CD4-positive, alpha-beta T cell (primary cell): ENCODE measurements around the gene TLR9. TPM values are rescaled to one million over a fixed set of nuclear protein-coding genes. Genes with fewer than 3 reads are reported as not detected.

Source experiments
- ATAC-seq: fragments of 200-7000 bp; cut with Tn5 transposase; one replicate; pipeline ENCODE4 v1.10.0; 2022; ENCODE audit warnings: mild to moderate bottlenecking; ENCODE audit not compliant: poor library complexity
- CTCF ChIA-PET: fragments of 350-600 bp; sonication (Branson Sonifier 250); formaldehyde crosslinking; loops from one replicate; lab custom pipeline; 2021; ENCODE audit warnings: antibody characterized with exemption, inconsistent platforms; lab: Charles Lee
- POLR2A ChIA-PET: fragments of 350-600 bp; sonication (Branson Sonifier 250); formaldehyde crosslinking; loops from one replicate; lab custom pipeline; 2021; ENCODE audit warnings: antibody characterized with exemption, inconsistent platforms; lab: Charles Lee
- DNase-seq, 14 experiments: peaks; one replicate each; pipeline ENCODE4 v3.0.0-alpha.2; 2013 to 2020; ENCODE audit warnings: mixed read lengths in 2 of 14
- H3K27ac ChIP-seq, 2 donors: one replicate each; pipeline versions ENCODE4 v1.5.1 to v1.7.0; 2013; ENCODE audit warnings: low read length in 2 of 2, low read depth in 1 of 2, mild to moderate bottlenecking in 1 of 2
- H3K27me3 ChIP-seq, 2 experiments: 1 replicate in 1 of 2; 2 replicates in 1 of 2; pipeline versions ENCODE4 v1.6.1 to v1.7.0; 2013; ENCODE audit warnings: low read length in 2 of 2, control low read depth in 1 of 2, mild to moderate bottlenecking in 1 of 2, moderate library complexity in 1 of 2; ENCODE audit not compliant: insufficient read depth in 2 of 2, control insufficient read depth in 1 of 2
- H3K36me3 ChIP-seq: one replicate; pipeline ENCODE4 v1.6.1; 2013; ENCODE audit warnings: low read length, control low read depth; ENCODE audit not compliant: insufficient read depth
- H3K4me1 ChIP-seq: one replicate; pipeline ENCODE4 v1.6.1; 2013; ENCODE audit warnings: low read length, control low read depth; ENCODE audit not compliant: insufficient read depth
- H3K4me3 ChIP-seq: one replicate; pipeline ENCODE4 v1.5.1; 2013; ENCODE audit warnings: mild to moderate bottlenecking, low read length, moderate library complexity
- H3K9me3 ChIP-seq, 2 experiments: 1 replicate in 1 of 2; 2 replicates in 1 of 2; pipeline versions ENCODE4 v1.6.1 to v1.7.0; 2013; ENCODE audit warnings: low read length in 2 of 2, mild to moderate bottlenecking in 2 of 2, control low read depth in 1 of 2, moderate library complexity in 1 of 2; ENCODE audit not compliant: control insufficient read depth in 1 of 2, insufficient read depth in 1 of 2
- H3K27ac Mint-ChIP-seq: one replicate; pipeline ENCODE4 v1.8.0; 2020; ENCODE audit warnings: mixed read lengths
- H3K27me3 Mint-ChIP-seq: one replicate; pipeline ENCODE4 v1.8.0; 2021; ENCODE audit warnings: mixed read lengths
- H3K36me3 Mint-ChIP-seq: one replicate; pipeline ENCODE4 v1.8.0; 2021; ENCODE audit warnings: low read depth, mixed read lengths
- H3K4me1 Mint-ChIP-seq: one replicate; pipeline ENCODE4 v1.8.0; 2021; ENCODE audit warnings: low read depth, mixed read lengths
- H3K4me3 Mint-ChIP-seq: one replicate; pipeline ENCODE4 v1.8.0; 2020; ENCODE audit warnings: mild to moderate bottlenecking, mixed read lengths
- H3K9me3 Mint-ChIP-seq: one replicate; pipeline ENCODE4 v1.8.0; 2020; ENCODE audit warnings: mixed read lengths
- intact Hi-C, 2 experiments: fragments of 100-400 bp; cut with DNase I in 1 of 2; cut with micrococcal nuclease in 1 of 2; formaldehyde crosslinking; loops; one replicate each; pipeline versions ENCODE4 v1.15.1 to v1.9.0; 2023 to 2025; cut with DNase I, micrococcal nuclease
- total RNA-seq, 174 experiments: library from RNA in 2 of 174; stranded (reverse) in 2 of 174; gene quantifications; one replicate each; pipeline ENCODE4 v1.2.3 and lab custom pipeline; 2021 to 2026
- TF ChIP-seq, protein P1 (sequence below): fragments of 200-600 bp; IDR thresholded peaks from one replicate; pipeline ENCODE4 v1.8.0; 2022; ENCODE audit warnings: antibody characterized with exemption, mild to moderate bottlenecking

Gene TLR9
- total RNA-seq, 2 experiments from 2014 or later = 0.08 to 0.17 TPM

DNA sequence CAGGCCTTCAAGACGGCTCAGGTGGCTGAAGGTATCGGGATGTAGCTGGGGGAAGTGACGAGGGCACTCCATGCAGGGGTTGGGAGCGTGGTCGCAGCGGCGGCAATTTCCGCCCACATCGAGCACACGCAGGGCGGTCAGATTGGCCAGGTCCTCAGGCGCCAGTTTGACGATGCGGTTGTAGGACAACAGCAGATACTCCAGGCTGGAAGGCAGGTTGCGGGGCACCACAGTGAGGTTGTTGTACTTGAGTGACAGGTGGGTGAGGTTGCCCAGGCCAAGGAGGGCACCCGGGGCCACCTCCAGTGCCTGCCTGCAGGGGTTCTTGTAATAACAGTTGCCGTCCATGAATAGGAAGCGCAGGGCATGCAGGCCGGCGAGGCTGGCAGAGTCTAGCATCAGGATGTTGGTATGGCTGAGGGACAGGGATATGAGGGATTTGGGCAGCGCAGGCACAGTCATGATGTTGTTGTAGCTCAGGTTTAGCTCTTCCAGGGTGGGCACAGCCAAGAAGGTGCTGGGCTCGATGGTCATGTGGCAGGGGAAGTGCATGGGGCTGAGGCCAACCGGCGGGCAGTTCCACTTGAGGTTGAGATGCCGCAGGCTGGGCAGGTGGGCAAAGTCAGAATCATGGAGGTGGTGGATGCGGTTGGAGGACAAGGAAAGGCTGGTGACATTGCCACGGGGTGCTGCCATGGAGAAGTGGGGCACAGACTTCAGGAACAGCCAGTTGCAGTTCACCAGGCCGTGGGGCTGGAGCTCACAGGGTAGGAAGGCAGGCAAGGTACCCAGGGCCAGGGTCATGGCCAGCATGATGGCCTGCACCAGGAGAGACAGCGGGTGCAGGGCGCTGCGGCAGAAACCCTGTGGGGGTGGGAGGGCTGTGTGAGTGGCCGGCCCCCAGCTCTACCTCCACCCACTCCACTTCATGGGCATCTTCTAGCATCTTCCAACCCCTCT is 1.7 kb downstream of the TLR9 start:
- Mint-ChIP-seq H3K4me3 (peak overlapping the region; percentile 45), H3K9me3 (no peaks in the 10 kb centered on the region), H3K4me1 (peaks cover 82% of the 10 kb centered on the region), H3K27ac (peak overlapping the region; percentile 73), H3K36me3 (peaks cover 18% of the 10 kb centered on the region), H3K27me3 (no peaks in the 10 kb centered on the region)
- ChIA-PET POLR2A (interaction anchor here (0.6 to 8.6 kb wide), 7 partner anchors 8 to 115 kb away, joined by 3 to 74 read pairs (median 13); partner anchors contain the start of gene TWF2), CTCF (interaction anchor here (1.2 to 1.3 kb wide), 2 partner anchors 7 to 115 kb away, joined by 4 read pairs; no protein-coding TSS in a partner anchor)
- Histone ChIP-seq H3K9me3 (no peaks in the 10 kb centered on the region), H3K27me3 (no peaks in the 10 kb centered on the region), H3K4me3 (no peak overlapping the region), H3K36me3 (peaks cover 12% of the 10 kb centered on the region), H3K27ac (no peak overlapping the region), H3K4me1 (peaks cover 91% of the 10 kb centered on the region)
- TF ChIP-seq, protein P1, sequence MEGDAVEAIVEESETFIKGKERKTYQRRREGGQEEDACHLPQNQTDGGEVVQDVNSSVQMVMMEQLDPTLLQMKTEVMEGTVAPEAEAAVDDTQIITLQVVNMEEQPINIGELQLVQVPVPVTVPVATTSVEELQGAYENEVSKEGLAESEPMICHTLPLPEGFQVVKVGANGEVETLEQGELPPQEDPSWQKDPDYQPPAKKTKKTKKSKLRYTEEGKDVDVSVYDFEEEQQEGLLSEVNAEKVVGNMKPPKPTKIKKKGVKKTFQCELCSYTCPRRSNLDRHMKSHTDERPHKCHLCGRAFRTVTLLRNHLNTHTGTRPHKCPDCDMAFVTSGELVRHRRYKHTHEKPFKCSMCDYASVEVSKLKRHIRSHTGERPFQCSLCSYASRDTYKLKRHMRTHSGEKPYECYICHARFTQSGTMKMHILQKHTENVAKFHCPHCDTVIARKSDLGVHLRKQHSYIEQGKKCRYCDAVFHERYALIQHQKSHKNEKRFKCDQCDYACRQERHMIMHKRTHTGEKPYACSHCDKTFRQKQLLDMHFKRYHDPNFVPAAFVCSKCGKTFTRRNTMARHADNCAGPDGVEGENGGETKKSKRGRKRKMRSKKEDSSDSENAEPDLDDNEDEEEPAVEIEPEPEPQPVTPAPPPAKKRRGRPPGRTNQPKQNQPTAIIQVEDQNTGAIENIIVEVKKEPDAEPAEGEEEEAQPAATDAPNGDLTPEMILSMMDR = no peak
- intact Hi-C loops = loop anchor here (1.0 to 5.0 kb wide), 2 partner anchors 15 to 224 kb away; partner anchors contain the start of gene SEMA3G (in 1 of the 2)
- no peak for ATAC-seq
- DNase-seq = peak in 2 of 14 experiments; percentile 7 to 23

DNA sequence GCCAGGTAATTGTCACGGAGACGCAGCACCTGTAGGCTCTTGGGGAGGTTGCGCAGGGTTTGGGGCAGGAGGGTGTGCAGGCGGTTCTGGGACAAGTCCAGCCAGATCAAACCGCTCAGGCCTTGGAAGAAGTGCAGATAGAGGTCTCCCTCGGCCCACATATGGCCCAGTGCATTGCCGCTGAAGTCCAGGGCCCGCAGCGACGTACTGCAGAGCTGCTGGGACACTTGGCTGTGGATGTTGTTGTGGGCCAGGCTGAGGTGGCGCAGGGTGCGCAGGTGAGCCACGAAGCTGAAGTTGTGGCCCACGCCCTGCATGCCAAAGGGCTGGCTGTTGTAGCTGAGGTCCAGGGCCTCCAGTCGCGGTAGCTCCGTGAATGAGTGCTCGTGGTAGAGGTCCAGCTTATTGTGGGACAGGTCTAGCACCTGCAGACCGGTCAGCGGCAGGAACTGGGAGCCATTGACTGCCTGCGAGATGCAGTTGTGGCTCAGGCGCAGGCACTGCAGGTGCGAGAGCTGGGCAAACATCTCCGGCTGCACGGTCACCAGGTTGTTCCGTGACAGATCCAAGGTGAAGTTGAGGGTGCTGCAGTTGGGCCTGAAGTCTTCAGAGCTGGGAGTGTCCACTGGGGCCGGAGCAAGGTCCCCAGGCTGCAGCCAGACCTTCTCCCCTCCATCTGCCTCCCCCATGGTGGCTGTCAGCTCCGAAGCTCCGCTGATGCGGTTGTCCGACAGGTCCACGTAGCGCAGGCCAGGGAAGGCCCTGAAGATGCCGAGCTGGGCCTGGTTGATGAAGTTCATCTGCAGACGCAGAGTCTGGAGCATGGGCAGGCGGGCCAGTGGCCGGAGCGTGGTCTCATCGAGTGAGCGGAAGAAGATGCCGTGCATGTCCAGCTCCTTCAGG is 2.9 kb downstream of the TLR9 start:
- CTCF ChIA-PET = interaction anchor here (0.9 to 4.3 kb wide), 4 partner anchors 9 to 117 kb away, joined by 4 to 49 read pairs (median 16); no protein-coding TSS in a partner anchor
- H3K4me3 ChIP-seq = peak overlapping the region; percentile 50
- H3K4me1 ChIP-seq = peaks cover 99% of the 10 kb centered on the region
- no peak for ATAC-seq
- peak overlapping the region; percentile 89 for H3K27ac Mint-ChIP-seq
- H3K36me3 Mint-ChIP-seq = peaks cover 9% of the 10 kb centered on the region
- H3K27me3 Mint-ChIP-seq = no peaks in the 10 kb centered on the region
- no peaks in the 10 kb centered on the region for H3K9me3 ChIP-seq
- H3K27ac ChIP-seq = peak overlapping the region in 1 of 2 donors; percentile 52
- POLR2A ChIA-PET = interaction anchor here (0.6 to 8.6 kb wide), 19 partner anchors 9 to 226 kb away, joined by 3 to 74 read pairs (median 5); partner anchors contain the start of genes GLYCTK, POC1A, TWF2 and WDR82
- H3K4me3 Mint-ChIP-seq = peak overlapping the region; percentile 82
- peak in 1 of 14 experiments; percentile 27 for DNase-seq
- no peaks in the 10 kb centered on the region for H3K9me3 Mint-ChIP-seq
- intact Hi-C loops = loop anchor here (1.0 to 5.0 kb wide), 2 partner anchors 16 to 225 kb away; partner anchors contain the start of gene SEMA3G (in 1 of the 2)
- peaks cover under 1% of the 10 kb centered on the region for H3K36me3 ChIP-seq
- peaks cover 94% of the 10 kb centered on the region for H3K4me1 Mint-ChIP-seq
- TF ChIP-seq, protein P1 = no peak
- no peaks in the 10 kb centered on the region for H3K27me3 ChIP-seq
